Stimulated activated CD8-positive, alpha-beta memory T cell treated with anti-CD3 and anti-CD28 coated beads, Interleukin-4, amount 100 ng/mL, for 1 hour (primary cell): ENCODE results near the gene LRRC7.

ENCODE experiments used
- DNase-seq, 2 donors: peaks; one replicate each; pipeline ENCODE4 v3.0.0-alpha.2; 2020; ENCODE audit warnings: low read depth in 2 of 2, low spot score in 1 of 2

LRRC7 gene

GRCh38 chr1:69567652-69568420 is at the start of gene LRRC7:
LRRC7 (plus strand) TSS chr1:69567922; CDS start chr1:69568640, 718 bp downstream.
- no peak for DNase-seq

DNA sequence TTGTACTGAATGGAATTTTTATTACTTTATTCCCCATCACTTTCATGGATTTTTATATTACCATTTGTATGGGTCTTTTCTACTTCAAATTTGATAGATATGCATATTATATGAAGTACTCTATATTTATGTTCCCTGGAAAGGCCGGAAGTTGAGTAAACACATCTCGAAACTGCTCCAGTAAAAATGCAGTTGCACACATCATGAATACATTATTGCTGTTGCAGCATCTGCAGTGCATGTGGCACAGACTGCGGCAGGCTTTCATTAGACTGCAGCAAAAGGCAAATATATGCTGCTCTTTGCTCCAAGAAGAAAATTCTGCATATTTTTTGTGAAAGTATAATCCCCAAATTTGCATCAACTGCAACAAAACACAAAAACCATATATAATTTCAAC is 48.7 kb upstream of the LRRC7 start:
- DNase-seq, result no peak

GRCh38 chr1:69520326-69520725 is 47.4 kb upstream of the LRRC7 start:
- no peak for DNase-seq

- no peak for DNase-seq
These were observed 44.7 kb upstream of the LRRC7 start for GRCh38 chr1:69523032-69523431.

DNA sequence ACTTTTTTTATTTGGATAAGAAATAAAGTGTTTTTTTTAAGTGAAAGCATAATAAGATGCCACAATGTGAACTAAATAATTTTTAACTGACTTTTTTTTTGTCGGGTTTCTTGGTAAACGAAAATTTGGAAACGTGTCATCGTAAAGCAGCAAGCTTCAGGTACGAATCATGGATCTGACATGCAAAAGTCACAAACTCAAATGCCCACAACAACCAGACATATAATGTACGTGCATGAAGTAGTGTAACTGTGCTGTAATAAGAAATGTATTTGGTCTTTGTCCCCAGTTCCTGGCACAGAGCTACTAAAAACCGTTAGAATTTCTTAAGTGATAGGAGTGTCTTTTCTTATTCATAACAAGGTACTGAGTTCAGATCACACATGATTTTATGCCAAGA is 44.3 kb upstream of the LRRC7 start:
- DNase-seq, result no peak

DNA sequence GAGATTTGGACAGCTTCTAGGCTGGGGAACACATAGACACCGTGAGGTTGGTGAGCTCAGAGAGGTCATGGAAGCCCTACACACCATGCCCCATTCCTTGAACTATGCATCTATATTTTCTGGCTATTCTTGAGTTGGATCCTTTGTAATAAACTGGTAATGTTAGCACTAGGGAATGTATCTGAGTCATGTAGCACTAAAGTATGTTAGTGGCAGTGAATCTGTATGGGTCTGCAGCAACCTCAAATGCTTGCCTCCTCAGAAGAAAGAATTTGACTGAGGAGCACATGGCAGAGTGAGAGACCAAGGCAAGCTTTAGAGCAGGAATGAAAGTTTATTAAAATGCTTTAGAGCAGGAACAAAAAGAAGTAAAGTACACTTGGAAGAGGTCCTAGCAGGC is 43.7 kb upstream of the LRRC7 start:
- no peak for DNase-seq

GRCh38 chr1:69527273-69527672 is 40.4 kb upstream of the LRRC7 start:
- no peak for DNase-seq

GRCh38 chr1:69528376-69528775 is 39.3 kb upstream of the LRRC7 start:
- no peak for DNase-seq

GRCh38 chr1:69533343-69533742 is 34.4 kb upstream of the LRRC7 start:
- DNase-seq, result no peak

DNA sequence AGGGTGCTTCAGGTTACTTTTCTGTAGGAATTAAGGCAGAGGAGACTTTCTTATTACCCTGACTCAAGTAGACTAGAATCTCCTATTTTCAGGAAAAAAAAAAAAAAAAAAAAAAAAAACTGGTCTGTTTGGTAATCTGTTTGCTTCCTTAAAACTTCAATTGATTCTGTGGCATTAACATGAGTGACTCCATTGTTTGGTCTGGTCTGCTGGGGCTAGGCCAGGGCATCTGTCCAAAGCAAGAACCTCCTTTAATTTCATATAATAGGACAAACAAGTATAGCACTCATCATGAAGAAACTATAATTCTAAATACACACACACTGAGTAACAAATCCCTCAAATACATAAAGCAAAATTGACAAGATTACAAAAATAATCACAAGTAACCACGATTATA is 32.9 kb upstream of the LRRC7 start:
- no peak for DNase-seq

GRCh38 chr1:69535490-69535889 is 32.2 kb upstream of the LRRC7 start:
- no peak for DNase-seq

DNA sequence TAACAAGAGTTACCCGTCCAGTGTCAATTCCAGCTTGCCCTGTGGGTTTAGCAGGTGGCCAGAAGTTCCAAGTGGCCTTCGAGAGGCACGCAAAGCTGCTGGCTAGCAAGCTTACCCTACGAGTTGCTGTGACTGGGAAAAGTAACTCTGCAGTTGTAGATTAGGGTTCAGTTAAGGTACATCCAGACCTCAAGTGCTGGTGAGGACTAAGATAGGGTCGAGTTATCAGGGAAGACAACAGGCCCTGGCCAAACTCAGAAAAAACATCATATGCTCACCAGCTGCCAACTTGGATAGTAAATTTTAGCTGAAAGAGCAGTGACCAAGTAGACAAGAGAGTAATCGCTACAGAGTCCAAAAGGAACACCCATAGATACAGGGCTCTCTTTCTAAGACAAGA is 27.7 kb upstream of the LRRC7 start:
- DNase-seq, result no peak

- DNase-seq, result no peak
These were observed 16.0 kb upstream of the LRRC7 start for GRCh38 chr1:69551476-69552324.

- DNase-seq, result no peak
These were observed 14.0 kb upstream of the LRRC7 start for GRCh38 chr1:69553726-69554125.

DNA sequence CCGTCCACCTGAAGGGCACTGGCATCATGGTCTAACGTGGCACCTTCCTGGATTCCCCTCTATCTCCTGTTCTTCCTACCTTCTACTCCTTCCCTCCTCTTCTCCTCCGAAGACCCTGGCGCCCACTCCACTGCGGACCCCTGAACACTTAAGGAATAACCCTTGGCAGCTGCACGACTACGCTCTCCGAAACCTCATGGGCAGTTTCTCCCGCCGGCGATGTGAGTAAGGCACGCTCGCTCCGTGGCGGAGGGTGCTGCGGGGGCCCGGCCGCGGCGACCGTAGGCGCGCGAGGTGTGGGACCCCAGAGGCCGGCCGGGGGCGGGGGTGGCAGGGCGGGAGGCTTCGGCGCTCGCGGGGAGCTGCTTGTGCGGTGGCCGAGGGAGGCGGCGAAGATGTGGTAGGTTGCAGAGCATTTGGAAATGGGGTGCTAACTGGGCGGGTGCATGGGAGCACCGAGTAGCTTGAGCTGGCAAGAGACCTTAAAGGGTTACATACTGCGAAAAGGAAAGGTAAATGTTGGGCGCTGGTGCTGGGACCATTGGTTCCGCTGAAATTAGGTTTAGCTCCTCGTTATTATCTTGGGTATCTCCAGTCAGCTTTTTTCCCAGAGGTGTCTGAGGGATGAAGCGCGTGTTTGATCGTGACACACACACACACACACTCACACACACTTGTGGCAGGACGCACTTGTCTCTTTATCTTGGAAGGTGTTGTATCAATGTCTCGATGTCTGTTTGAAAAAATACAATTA is 876 bp downstream of the LRRC7 start:
- no peak for DNase-seq

GRCh38 chr1:69569175-69569541 is 1.4 kb downstream of the LRRC7 start:
- DNase-seq, result no peak

DNA sequence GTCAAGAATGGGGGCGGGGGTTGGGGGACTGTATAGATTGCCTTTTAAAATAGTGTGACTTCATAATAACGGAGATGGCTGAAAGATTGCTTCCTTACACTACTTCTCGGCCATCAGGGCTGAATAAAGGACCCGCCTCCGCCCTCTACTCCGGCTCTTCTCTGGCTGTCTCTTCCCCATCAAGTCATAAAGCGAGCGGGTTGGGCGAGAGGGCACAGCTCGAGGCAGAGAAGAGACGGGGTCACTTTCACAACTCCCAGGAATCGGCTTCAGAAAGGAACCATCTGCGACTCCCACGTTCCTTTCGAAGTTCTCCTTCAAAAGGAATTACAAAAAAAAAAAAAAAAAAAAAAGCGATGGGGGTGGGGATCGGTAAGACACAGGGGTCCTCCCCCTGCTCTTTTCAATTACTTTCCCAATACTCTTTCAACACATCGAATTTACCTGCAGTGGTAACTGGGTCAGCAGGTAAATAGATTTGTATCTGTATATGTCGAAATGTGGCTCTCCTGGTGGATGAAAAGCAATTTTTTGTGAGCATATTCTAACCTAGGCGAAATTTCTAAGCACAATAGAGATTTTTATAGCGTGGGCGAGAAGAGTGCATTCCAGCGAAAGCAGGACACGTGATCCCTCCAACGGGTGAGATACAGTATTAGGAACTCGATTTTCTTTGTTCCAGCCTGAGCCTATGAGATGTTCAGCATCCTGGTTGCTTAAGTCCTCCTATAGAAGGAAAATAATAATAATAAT is 2.0 kb downstream of the LRRC7 start:
- no peak for DNase-seq

- no peak for DNase-seq
These were observed 2.6 kb downstream of the LRRC7 start for GRCh38 chr1:69570356-69570755.

GRCh38 chr1:69572921-69573320 is 5.2 kb downstream of the LRRC7 start:
- no peak for DNase-seq

DNA sequence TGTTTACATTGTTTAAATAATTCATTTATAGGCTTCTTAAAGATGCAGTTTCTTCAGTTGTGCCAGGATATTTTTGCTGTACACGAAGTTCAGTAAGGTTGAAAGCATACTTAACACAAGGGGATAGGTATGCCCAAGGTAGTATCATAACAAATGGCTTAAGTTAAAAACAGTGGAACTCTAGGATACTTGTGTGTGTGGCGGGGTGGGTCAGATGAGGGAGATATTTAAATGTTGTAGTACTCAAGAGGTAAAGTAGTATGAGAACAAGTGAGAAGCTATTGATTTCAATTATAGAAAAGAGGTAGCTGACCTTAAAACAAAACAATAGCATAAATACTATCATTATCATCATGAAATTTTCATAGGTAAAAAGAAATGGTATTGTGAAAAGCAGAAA is 6.2 kb downstream of the LRRC7 start:
- no peak for DNase-seq

- DNase-seq, result no peak
These were observed 17.9 kb downstream of the LRRC7 start for GRCh38 chr1:69585666-69586065.
